GM18519 (cell line): ENCODE data around the gene USP37.

Experiments
- ATAC-seq: cut with Tn5 transposase; IDR thresholded peaks from one replicate; pipeline ENCODE4 v1.9.1; 2021; ENCODE audit warnings: mild to moderate bottlenecking, moderate library complexity; ENCODE audit not compliant: unreplicated experiment, low FRiP score

USP37 gene

GRCh38 chr2:218404351-218405085 lies 163.6 kb downstream of the USP37 start:
- ATAC-seq = no peak

- no peak for ATAC-seq
Observed at GRCh38 chr2:218403810-218404209, 164.3 kb downstream of the USP37 start.

- ATAC-seq = no peak
Observed at GRCh38 chr2:218402911-218403411, 165.2 kb downstream of the USP37 start.

GRCh38 chr2:218402491-218402901 lies 165.7 kb downstream of the USP37 start:
- no peak for ATAC-seq

- ATAC-seq = no peak
Observed at GRCh38 chr2:218401890-218402289, 166.3 kb downstream of the USP37 start.

GRCh38 chr2:218400930-218401881 lies 166.9 kb downstream of the USP37 start:
- no peak for ATAC-seq
